H1 (cell line): ENCODE measurements around the gene HADH. TPM values are rescaled to one million over a fixed set of nuclear protein-coding genes. Genes with fewer than 3 reads are reported as not detected.

Experiments
- CTCF ChIA-PET: fragments of 300-600 bp; sonication (Branson Sonifier 250); formaldehyde crosslinking; loops from one replicate; lab custom pipeline; 2021; ENCODE audit not compliant: partially characterized antibody; lab: Charles Lee
- POLR2A ChIA-PET: fragments of 300-600 bp; sonication (Branson Sonifier 250); formaldehyde crosslinking; loops from one replicate; lab custom pipeline; 2021; ENCODE audit warnings: inconsistent platforms; ENCODE audit not compliant: partially characterized antibody; lab: Charles Lee
- DNase-seq, 2 experiments: peaks; one replicate each; pipeline versions ENCODE4 v3.0.0 to v3.0.0-alpha.2; 2010 to 2022; ENCODE audit warnings: low spot score in 2 of 2, low read depth in 1 of 2, mixed read lengths in 1 of 2
- FAIRE-seq: peaks from 2 replicates; lab custom pipeline; 2011; peaks lifted over from hg19 to GRCh38; lab: Jason Lieb, UNC
- H2AFZ ChIP-seq: 2 replicates; pipeline ENCODE4 v1.8.1; 2012; ENCODE audit warnings: low read length, inconsistent platforms
- H2AK5ac ChIP-seq: 2 replicates; pipeline ENCODE4 v1.6.1; 2013; ENCODE audit warnings: low read depth, low read length
- H2BK120ac ChIP-seq: replicated peaks from 2 replicates; pipeline ENCODE3; 2013; ENCODE audit warnings: low read depth, low read length, inconsistent platforms
- H2BK12ac ChIP-seq: 2 replicates; pipeline ENCODE4 v1.6.1; 2013; ENCODE audit warnings: low read depth, low read length
- H2BK15ac ChIP-seq: 2 replicates; pipeline ENCODE4 v1.6.1; 2013; ENCODE audit warnings: low read length
- H2BK20ac ChIP-seq: 2 replicates; pipeline ENCODE4 v1.6.1; 2013; ENCODE audit warnings: low read length
- H2BK5ac ChIP-seq: 2 replicates; pipeline ENCODE4 v1.6.1; 2013; ENCODE audit warnings: low read depth, low read length
- H3K14ac ChIP-seq: 2 replicates; pipeline ENCODE4 v1.6.1; 2013; ENCODE audit warnings: inconsistent platforms; ENCODE audit not compliant: insufficient read length
- H3K18ac ChIP-seq: 2 replicates; pipeline ENCODE4 v1.6.1; 2013; ENCODE audit warnings: low read length; ENCODE audit errors: extremely low read depth
- H3K23ac ChIP-seq: 2 replicates; pipeline ENCODE4 v1.6.1; 2013; ENCODE audit warnings: inconsistent platforms; ENCODE audit not compliant: insufficient read length
- H3K23me2 ChIP-seq: 2 replicates; pipeline ENCODE4 v1.6.1; 2013; ENCODE audit warnings: low read depth, low read length
- H3K27ac ChIP-seq: 2 replicates; pipeline ENCODE4 v1.6.1; 2011; ENCODE audit warnings: low read depth, low read length, inconsistent platforms
- H3K27me3 ChIP-seq, 4 experiments: replicated peaks in 1 of 4; 1 replicate in 1 of 4; 2 replicates in 3 of 4; pipeline versions ENCODE4 v1.6.1 to v1.8.1; 2011 to 2013; ENCODE audit warnings: low read length in 3 of 4, mild to moderate bottlenecking in 3 of 4, inconsistent platforms in 2 of 4, mixed read lengths in 2 of 4, moderate library complexity in 1 of 4; ENCODE audit not compliant: control insufficient read depth in 3 of 4, insufficient read depth in 3 of 4; ENCODE audit errors: extremely low read depth in 1 of 4
- H3K36me3 ChIP-seq, 4 experiments: 2 replicates each; pipeline versions ENCODE4 v1.6.1 to v1.8.1; 2011 to 2013; ENCODE audit warnings: mild to moderate bottlenecking in 4 of 4, low read length in 3 of 4, moderate library complexity in 2 of 4, control low read depth in 1 of 4, inconsistent platforms in 1 of 4; ENCODE audit not compliant: insufficient read depth in 4 of 4, control insufficient read depth in 2 of 4
- H3K4ac ChIP-seq: replicated peaks from 2 replicates; pipeline ENCODE3; 2013; ENCODE audit warnings: low read length, low read depth, mixed read lengths, inconsistent platforms; ENCODE audit not compliant: insufficient read length
- H3K4me1 ChIP-seq, 4 experiments: replicated peaks in 1 of 4; 1 replicate in 1 of 4; 2 replicates in 3 of 4; pipeline versions ENCODE4 v1.6.1 to v1.8.1; 2011 to 2013; ENCODE audit warnings: low read length in 3 of 4, inconsistent platforms in 2 of 4, mixed read lengths in 1 of 4; ENCODE audit not compliant: insufficient read depth in 4 of 4, control insufficient read depth in 3 of 4
- H3K4me2 ChIP-seq, 2 experiments: 2 replicates each; pipeline versions ENCODE4 v1.6.1 to v1.8.1; 2011 to 2013; ENCODE audit warnings: low read depth in 2 of 2, low read length in 2 of 2, control low read depth in 1 of 2, inconsistent platforms in 1 of 2, mild to moderate bottlenecking in 1 of 2; ENCODE audit not compliant: insufficient read depth in 1 of 2
- H3K4me3 ChIP-seq, 4 experiments: fragments of 200-600, 300-600 bp in 1 of 4; sonication (generic), shearing (Covaris generic), sonication (Bioruptor Twin) in 1 of 4; 2 replicates each; pipeline versions ENCODE4 v1.5.1 to v1.8.1; 2011 to 2016; ENCODE audit warnings: low read length in 4 of 4, low read depth in 3 of 4, control low read depth in 2 of 4, inconsistent platforms in 2 of 4, mild to moderate bottlenecking in 2 of 4, mixed read lengths in 1 of 4, moderate library complexity in 1 of 4; ENCODE audit not compliant: insufficient read depth in 2 of 4; ENCODE audit errors: extremely low read depth in 1 of 4
- H3K56ac ChIP-seq: replicated peaks from 2 replicates; pipeline ENCODE3; 2013; ENCODE audit warnings: low read depth, mild to moderate bottlenecking, mixed read lengths, low read length, inconsistent platforms; ENCODE audit not compliant: insufficient read length
- H3K79me1 ChIP-seq: 2 replicates; pipeline ENCODE4 v1.6.1; 2013; ENCODE audit warnings: low read depth, low read length, control low read depth
- H3K79me2 ChIP-seq, 2 experiments: 2 replicates each; pipeline versions ENCODE4 v1.6.1 to v1.8.1; 2012 to 2013; ENCODE audit warnings: low read length in 2 of 2, mild to moderate bottlenecking in 2 of 2, inconsistent platforms in 1 of 2; ENCODE audit not compliant: insufficient read depth in 2 of 2, control insufficient read depth in 1 of 2
- H3K9ac ChIP-seq, 4 experiments: replicated peaks in 1 of 4; 1 replicate in 1 of 4; 2 replicates in 3 of 4; pipeline versions ENCODE4 v1.6.1 to v1.8.1; 2011 to 2013; ENCODE audit warnings: low read depth in 3 of 4, low read length in 3 of 4, control low read depth in 2 of 4, mild to moderate bottlenecking in 2 of 4, moderate library complexity in 2 of 4, inconsistent platforms in 1 of 4; ENCODE audit errors: extremely low read depth in 1 of 4
- H3K9me3 ChIP-seq, 2 experiments: 2 replicates each; pipeline versions ENCODE4 v1.6.1 to v1.8.1; 2012 to 2013; ENCODE audit warnings: mild to moderate bottlenecking in 2 of 2, moderate library complexity in 2 of 2, control low read depth in 1 of 2, inconsistent platforms in 1 of 2, low read depth in 1 of 2, low read length in 1 of 2, mixed read lengths in 1 of 2; ENCODE audit not compliant: insufficient read depth in 2 of 2
- H4K20me1 ChIP-seq, 2 experiments: replicated peaks in 1 of 2; 2 replicates each; pipeline versions ENCODE3 to v1.8.1; 2011 to 2013; ENCODE audit warnings: inconsistent platforms in 2 of 2, low read length in 2 of 2, mild to moderate bottlenecking in 1 of 2; ENCODE audit not compliant: insufficient read depth in 2 of 2, control insufficient read depth in 1 of 2
- H4K5ac ChIP-seq: 2 replicates; pipeline ENCODE4 v1.6.1; 2013; ENCODE audit warnings: low read length, low read depth, mixed read lengths, inconsistent platforms; ENCODE audit not compliant: insufficient read length
- H4K8ac ChIP-seq: 2 replicates; pipeline ENCODE4 v1.8.0; 2013; ENCODE audit warnings: mild to moderate bottlenecking, moderate library complexity, low read length, inconsistent platforms; ENCODE audit not compliant: insufficient read depth; ENCODE audit errors: extremely low read depth
- H4K91ac ChIP-seq: replicated peaks from 2 replicates; pipeline ENCODE3; 2013; ENCODE audit warnings: low read length, mixed read lengths, inconsistent platforms; ENCODE audit not compliant: insufficient read length
- BCL11A ChIP-seq, 2 experiments: IDR thresholded peaks; one replicate each; pipeline ENCODE4 v1.6.1; 2011; ENCODE audit warnings: low read depth in 2 of 2, low read length in 2 of 2, mild to moderate bottlenecking in 2 of 2
- BRCA1 ChIP-seq: IDR thresholded peaks from 2 replicates; pipeline ENCODE4 v1.6.1; 2012; ENCODE audit warnings: low read depth, low read length, improper control_type of control experiment
- E2F6 ChIP-seq: IDR thresholded peaks from 2 replicates; pipeline ENCODE4 v1.6.1; 2012; ENCODE audit warnings: inconsistent platforms
- EP300 ChIP-seq, 2 experiments: IDR thresholded peaks; 1 replicate in 1 of 2; 2 replicates in 1 of 2; pipeline ENCODE4 v1.6.1; 2011 to 2012; ENCODE audit warnings: low read depth in 2 of 2, low read length in 2 of 2, mild to moderate bottlenecking in 2 of 2, borderline replicate concordance in 1 of 2, inconsistent platforms in 1 of 2, moderate library complexity in 1 of 2
- EZH2 ChIP-seq: fragments of 200-600 bp; sonication (generic); IDR thresholded peaks from 2 replicates; pipeline ENCODE4 v1.7.1; 2012; ENCODE audit warnings: low read depth, mild to moderate bottlenecking, moderate library complexity, low read length, inconsistent platforms; ENCODE audit not compliant: severe bottlenecking
- HDAC2 ChIP-seq, 2 experiments: fragments of 300-600 bp in 1 of 2; sonication (generic) in 1 of 2; IDR thresholded peaks; 2 replicates each; pipeline ENCODE4 v1.6.1; 2011 to 2012; ENCODE audit warnings: low read depth in 2 of 2, low read length in 2 of 2, mild to moderate bottlenecking in 2 of 2, moderate library complexity in 2 of 2, borderline replicate concordance in 1 of 2, inconsistent platforms in 1 of 2
- KDM4A ChIP-seq: IDR thresholded peaks from one replicate; pipeline ENCODE4 v1.7.1; 2012; ENCODE audit warnings: low read depth, mild to moderate bottlenecking, moderate library complexity, low read length, inconsistent platforms; ENCODE audit not compliant: severe bottlenecking
- POU5F1 ChIP-seq: IDR thresholded peaks from 2 replicates; pipeline ENCODE4 v1.6.1; 2011; ENCODE audit warnings: low read depth, mild to moderate bottlenecking, low read length, moderate library complexity
- RBBP5 ChIP-seq: IDR thresholded peaks from 2 replicates; pipeline ENCODE4 v1.7.1; 2012; ENCODE audit warnings: low read depth, mild to moderate bottlenecking, inconsistent platforms, low read length, moderate library complexity, borderline replicate concordance
- RXRA ChIP-seq: IDR thresholded peaks from 2 replicates; pipeline ENCODE4 v1.6.1; 2011; ENCODE audit warnings: low read depth, mild to moderate bottlenecking, low read length, moderate library complexity; ENCODE audit not compliant: insufficient read depth
- polyA plus RNA-seq, 7 experiments: library from polyadenylated mRNA; depleted of rRNA in 3 of 7; stranded (reverse) in 5 of 7; unstranded in 2 of 7; fragments of >200 nt in 5 of 7; fragments of 200-250 nt in 2 of 7; gene quantifications; 1 replicate in 5 of 7; 2 replicates in 1 of 7; 4 replicates in 1 of 7; pipeline versions ENCODE4 v1.2.1 to v1.2.3, GENCODE V29; 2011 to 2013; ENCODE audit warnings: missing spikeins in 2 of 7, mixed read lengths in 2 of 7
- total RNA-seq: library from RNA; stranded (reverse); fragmentation: NEBNext Ultra II Directional; extraction: Animal tissue kit (Norgen Biotek cat#: 25700); gene quantifications from 2 replicates; pipeline ENCODE4 v1.2.1, GENCODE V29; 2021

Gene HADH
- total and polyA plus RNA-seq, 2 of the 8 experiments (the other 6 are each of a cell fraction or from before 2014, with no cell fraction given) = 47.5 to 54.4 TPM

DNA sequence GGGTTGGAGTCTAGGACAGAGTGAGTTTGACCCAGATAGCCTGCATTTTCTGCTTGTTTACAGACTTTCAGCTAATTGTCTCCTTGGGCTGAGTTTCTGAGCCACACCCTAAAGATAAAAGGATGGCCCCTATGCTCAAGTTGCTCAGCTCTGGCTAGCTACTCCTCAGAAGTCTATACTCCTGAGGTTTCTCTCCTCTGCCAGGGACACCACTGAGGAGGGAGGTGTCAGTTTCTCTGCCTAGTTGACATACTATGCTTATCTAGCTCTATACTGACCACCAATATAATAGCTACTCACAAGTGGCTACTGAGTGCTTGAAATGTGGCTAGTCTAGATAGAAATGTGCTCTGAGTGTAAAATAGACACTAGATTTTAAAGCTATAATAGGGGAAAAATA, 23.6 kb downstream of the HADH start:
- Histone ChIP-seq H2BK15ac (no peak overlapping the region), H3K9me3 (no peaks in the 10 kb centered on the region), H3K79me1 (no peaks in the 10 kb centered on the region), H2AFZ (no peak overlapping the region), H3K27me3 (no peaks in the 10 kb centered on the region), H2AK5ac (no peak overlapping the region), H4K20me1 (peaks cover 0 to 2% of the 10 kb centered on the region in 2 experiments), H3K23ac (no peak overlapping the region), H4K8ac (no peak overlapping the region), H3K27ac (no peak overlapping the region), H3K18ac (no peak overlapping the region), H3K14ac (no peak overlapping the region), H3K36me3 (peaks cover 0 to 26% (median 12%) of the 10 kb centered on the region in 4 experiments; a peak in 5 of 8 replicates), H3K4me3 (no peak overlapping the region), H2BK12ac (no peak overlapping the region), H2BK20ac (no peak overlapping the region), H3K56ac (no peak overlapping the region), H3K79me2 (peaks cover 0 to 5% of the 10 kb centered on the region in 2 experiments; a peak in 1 of 4 replicates), H4K91ac (no peak overlapping the region), H3K4me1 (no peaks in the 10 kb centered on the region), H4K5ac (no peak overlapping the region), H3K23me2 (no peaks in the 10 kb centered on the region), H3K4ac (no peak overlapping the region), H2BK5ac (no peak overlapping the region), H2BK120ac (no peak overlapping the region), H3K4me2 (no peak overlapping the region), H3K9ac (no peak overlapping the region; a peak in 1 of 7 replicates)
- POLR2A ChIA-PET = no interaction called here
- FAIRE-seq = no peak
- CTCF ChIA-PET = interaction anchor here (0.6 to 9.3 kb wide), 6 partner anchors 15 to 559 kb away, joined by 3 to 119 read pairs (median 4); no protein-coding TSS in a partner anchor
- no peak for DNase-seq
- TF ChIP-seq KDM4A (no peak), EZH2 (no peak), EP300 (IDR thresholded peaks at IDR 0.05; ENCODE audit: borderline replicate concordance in 1 of 2, low read depth in 2 of 2, low read length in 2 of 2) (no peak), BRCA1 (no peak), RBBP5 (no peak), RXRA (no peak), POU5F1 (no peak), HDAC2 (IDR thresholded peaks at IDR 0.05; ENCODE audit: borderline replicate concordance in 1 of 2, low read depth in 2 of 2, low read length in 2 of 2) (no peak), BCL11A (IDR thresholded peaks at IDR 0.05; ENCODE audit: low read depth in 2 of 2, low read length in 2 of 2) (no peak), E2F6 (no peak)
